Measurements from ENCODE around the gene MPHOSPH9.

Gene MPHOSPH9

GRCh38 chr12:123245678-123246077, 12.7 kb upstream of the MPHOSPH9 start:
- H3K27ac ChIP-seq, result no peak overlapping the region
- DNase-seq (ENCODE audit: low spot score), result no peak
- no peak for TF ChIP-seq CTCF (IDR thresholded peaks at IDR 0.05)
- no peak overlapping the region for H3K4me3 ChIP-seq

GRCh38 chr12:123243671-123244262, 10.8 kb upstream of the MPHOSPH9 start:
- DNase-seq (ENCODE audit: low spot score), result no peak
- Histone ChIP-seq H3K4me3 (no peak overlapping the region), H3K27ac (no peak overlapping the region)

GRCh38 chr12:123242116-123242904, 9.4 kb upstream of the MPHOSPH9 start:
- DNase-seq (ENCODE audit: low spot score), result no peak
- no peak overlapping the region for H3K4me3 ChIP-seq
- TF ChIP-seq CTCF (IDR thresholded peaks at IDR 0.05), result no peak
- peak overlapping the region in 1 of 2 donors; percentile 30 for H3K27ac ChIP-seq

More at GRCh38 chr12:123243671-123244262, 10.8 kb upstream of the MPHOSPH9 start:
- no peak for TF ChIP-seq CTCF (IDR thresholded peaks at IDR 0.05)

GRCh38 chr12:123238961-123239360, 6.0 kb upstream of the MPHOSPH9 start:
- no peak overlapping the region for H3K27ac ChIP-seq
- no peak for TF ChIP-seq CTCF (IDR thresholded peaks at IDR 0.05)
- DNase-seq (ENCODE audit: low spot score), result no peak
- H3K4me3 ChIP-seq, result no peak overlapping the region

- DNase-seq (ENCODE audit: low spot score), result no peak
- H3K27ac ChIP-seq, result no peak overlapping the region
- TF ChIP-seq CTCF (IDR thresholded peaks at IDR 0.05), result no peak
- H3K4me3 ChIP-seq, result no peak overlapping the region
Observed at GRCh38 chr12:123238330-123238682, 5.4 kb upstream of the MPHOSPH9 start.

- no peak overlapping the region for H3K4me3 ChIP-seq
- H3K27ac ChIP-seq, result no peak overlapping the region
- DNase-seq (ENCODE audit: low spot score), result no peak
- peak; percentile 62 for TF ChIP-seq CTCF (IDR thresholded peaks at IDR 0.05)
Observed at GRCh38 chr12:123237646-123238329, 4.8 kb upstream of the MPHOSPH9 start.

Measured in coronary artery (tissue), 2 donors.